Mucosa of gallbladder (tissue), 1 donor: Measurements from ENCODE around the gene TRAK2. TPM values are rescaled to one million over a fixed set of nuclear protein-coding genes. Genes with fewer than 3 reads are reported as not detected.
A peak's percentile ranks its signal among the peaks of the same experiment; 100 is the strongest.
"Not testable (repeated sequence)": the region's sequence is repeated elsewhere in the genome, so short reads cannot be mapped to it uniquely, and the experiment has no call there.

Source experiments
- DNase-seq: peaks from one replicate; pipeline ENCODE4 v3.0.0-alpha.2; 2020; ENCODE audit warnings: low spot score
- total RNA-seq: library from RNA; stranded (reverse); gene quantifications from one replicate; pipeline ENCODE4 v1.2.1, GENCODE V29; 2021
- donor health status: DM: no; HTN: no; CAD: no.

TRAK2 gene
- total RNA-seq, 1 donor from 2014 or later = 63.8 TPM

DNA sequence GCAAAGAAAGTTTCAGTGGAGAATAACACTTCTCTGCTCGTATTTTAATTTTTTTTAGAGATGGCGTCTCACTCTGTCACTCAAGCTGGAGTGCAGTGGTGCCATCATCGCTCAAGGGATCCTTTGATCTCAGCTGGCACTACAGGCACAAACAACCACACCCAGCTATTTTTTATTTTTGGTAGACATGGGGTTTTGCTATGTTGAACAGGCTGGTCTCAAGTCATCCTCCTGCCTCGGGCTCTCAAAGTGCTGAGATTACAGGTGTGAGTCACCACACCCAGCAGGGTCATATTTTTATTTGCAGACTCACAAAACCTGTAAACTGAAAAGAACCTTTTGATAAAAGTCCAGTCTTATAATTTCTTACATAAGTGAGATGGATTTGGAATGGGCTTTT, 2.6 kb downstream of the TRAK2 start:
- no peak for DNase-seq

DNA sequence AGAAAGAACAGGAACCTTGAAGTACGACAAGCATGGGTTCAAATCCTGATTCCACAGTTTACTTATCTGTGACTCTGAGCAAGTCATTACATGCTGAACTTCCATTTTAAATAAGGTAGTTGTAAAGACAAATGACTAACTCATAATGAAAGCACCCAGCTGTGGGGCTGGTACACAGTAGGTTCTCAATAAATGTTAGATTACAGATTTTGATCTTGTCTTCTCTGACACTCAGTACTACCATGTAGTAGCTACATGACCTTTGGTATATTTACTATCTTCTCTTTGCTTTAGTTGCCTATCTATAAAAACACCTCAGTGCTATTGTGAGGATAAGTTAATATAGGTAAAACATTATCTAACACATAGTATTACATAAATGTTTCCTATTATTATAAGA, 3.2 kb downstream of the TRAK2 start:
- no peak for DNase-seq

DNA sequence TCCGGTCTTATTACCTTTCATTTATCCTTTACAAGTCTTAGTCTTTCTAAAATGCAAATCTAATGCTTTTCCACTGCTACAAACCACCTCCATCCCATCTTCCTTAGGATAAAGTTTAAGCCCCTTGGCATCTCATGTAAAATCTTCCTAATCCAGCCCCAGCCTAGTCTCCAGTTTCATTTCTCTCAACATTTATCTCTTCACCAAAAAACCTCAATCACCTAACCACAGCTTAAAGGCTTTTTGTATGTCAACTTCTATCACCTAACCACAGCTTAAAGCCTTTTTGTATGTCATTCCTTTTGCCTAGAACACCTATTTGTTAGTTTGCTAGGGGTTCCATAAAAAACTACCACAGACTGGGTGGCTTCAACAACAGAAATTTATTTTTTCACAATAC, 4.2 kb downstream of the TRAK2 start:
- DNase-seq = no peak

- no peak for DNase-seq
Measured at GRCh38 chr2:201444746-201445465, 6.4 kb downstream of the TRAK2 start.

GRCh38 chr2:201441409-201441808, 9.8 kb downstream of the TRAK2 start:
- no peak for DNase-seq

- DNase-seq = peak; percentile 67
Measured at GRCh38 chr2:201440182-201440581, 11.1 kb downstream of the TRAK2 start.

DNA sequence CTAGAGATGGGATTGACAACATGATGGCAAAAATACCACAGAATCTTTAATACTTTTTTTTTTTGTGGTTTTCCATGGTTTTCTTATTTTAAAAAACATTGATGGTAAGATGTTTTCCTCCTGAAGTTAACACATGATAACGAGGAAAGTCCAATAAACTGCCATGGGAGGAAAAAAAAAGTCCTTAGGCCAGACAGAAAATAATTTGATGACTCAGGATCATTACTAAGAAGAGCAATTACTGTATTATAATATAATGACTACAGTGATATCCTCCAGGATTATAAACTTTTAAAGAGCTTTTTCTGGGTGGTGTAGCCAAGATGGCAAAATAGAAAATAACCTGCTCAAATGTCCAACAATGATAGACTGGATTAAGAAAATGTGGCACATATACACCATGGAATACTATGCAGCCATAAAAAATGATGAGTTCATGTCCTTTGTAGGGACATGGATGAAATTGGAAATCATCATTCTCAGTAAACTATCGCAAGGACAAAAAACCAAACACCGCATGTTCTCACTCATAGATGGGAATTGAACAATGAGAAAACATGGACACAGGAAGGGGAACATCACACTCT, 11.8 kb downstream of the TRAK2 start:
- DNase-seq = not testable (repeated sequence)

- no peak for DNase-seq
Measured at GRCh38 chr2:201436141-201436540, 15.1 kb downstream of the TRAK2 start.

DNA sequence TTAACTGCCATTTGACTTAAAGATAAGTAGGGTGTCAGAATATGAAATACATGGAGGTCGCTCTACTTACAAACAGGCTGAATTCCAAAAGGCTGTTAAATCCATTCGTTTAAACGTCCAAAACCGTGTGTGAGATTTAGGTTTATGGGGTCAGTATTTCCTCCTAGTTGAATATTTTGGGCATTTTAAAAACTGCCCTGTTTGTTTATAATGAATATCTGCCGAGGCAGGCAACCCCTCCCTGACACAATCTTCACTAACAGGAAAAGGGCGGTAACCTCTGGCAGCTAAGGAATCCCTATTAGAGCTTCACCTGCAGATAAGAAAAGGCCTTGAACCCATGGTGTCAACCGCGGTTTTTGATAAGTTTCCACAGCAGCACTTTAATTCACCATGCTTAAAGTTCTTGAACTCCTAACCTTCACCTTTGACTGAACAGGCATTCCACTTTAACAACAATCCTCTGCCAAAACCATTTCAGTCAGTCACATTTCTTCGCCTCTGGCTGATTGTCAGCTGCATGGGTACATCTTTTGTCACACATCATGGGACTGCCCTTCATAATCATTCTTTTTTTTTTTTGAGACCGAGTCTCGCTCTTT, 17.8 kb downstream of the TRAK2 start:
- no peak for DNase-seq

GRCh38 chr2:201432621-201433393, 18.5 kb downstream of the TRAK2 start:
- no peak for DNase-seq

- DNase-seq = no peak
Measured at GRCh38 chr2:201432038-201432620, 19.1 kb downstream of the TRAK2 start.

DNA sequence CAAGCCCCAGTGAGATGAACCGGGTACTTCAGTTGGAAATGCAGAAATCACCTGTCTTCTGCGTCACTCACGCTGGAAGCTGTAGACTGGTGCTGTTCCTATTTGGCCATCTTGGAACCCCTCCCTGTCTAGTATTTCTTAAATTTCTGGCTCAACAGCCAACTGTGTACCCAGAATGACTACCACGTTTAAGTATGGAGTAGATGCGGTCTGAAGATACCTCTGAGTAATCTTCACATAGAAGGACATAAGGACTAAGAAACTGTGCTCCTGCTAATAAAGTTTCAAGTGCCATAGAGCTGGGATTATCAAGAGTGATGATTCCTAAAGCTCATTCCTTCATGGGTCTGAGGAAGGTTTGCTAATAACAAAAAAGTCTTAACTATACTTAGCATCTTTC, 20.4 kb downstream of the TRAK2 start:
- no peak for DNase-seq

GRCh38 chr2:201430322-201430721, 20.9 kb downstream of the TRAK2 start:
- not testable (repeated sequence) for DNase-seq

GRCh38 chr2:201429835-201430234, 21.4 kb downstream of the TRAK2 start:
- DNase-seq = not testable (repeated sequence)

DNA sequence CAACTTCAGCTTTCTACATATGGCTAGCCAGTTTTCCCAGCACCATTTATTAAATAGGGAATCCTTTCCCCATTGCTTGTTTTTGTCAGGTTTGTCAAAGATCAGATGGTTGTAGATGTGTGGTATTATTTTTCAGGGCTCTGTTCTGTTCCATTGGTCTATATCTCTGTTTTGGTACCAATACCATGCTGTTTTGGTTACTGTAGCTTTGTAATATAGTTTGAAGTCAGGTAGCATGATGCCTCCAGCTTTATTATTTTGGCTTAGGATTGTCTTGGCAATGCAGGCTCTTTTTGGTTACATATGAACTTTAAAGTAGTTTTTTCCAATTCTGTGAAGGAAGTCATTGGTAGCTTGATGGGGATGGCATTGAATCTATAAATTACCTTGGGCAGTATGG, 22.9 kb downstream of the TRAK2 start:
- not testable (repeated sequence) for DNase-seq

GRCh38 chr2:201425952-201426351, 25.3 kb downstream of the TRAK2 start:
- no peak for DNase-seq

- DNase-seq = no peak
Measured at GRCh38 chr2:201420442-201421113, 30.7 kb downstream of the TRAK2 start.

- no peak for DNase-seq
Measured at GRCh38 chr2:201419986-201420385, 31.3 kb downstream of the TRAK2 start.

DNA sequence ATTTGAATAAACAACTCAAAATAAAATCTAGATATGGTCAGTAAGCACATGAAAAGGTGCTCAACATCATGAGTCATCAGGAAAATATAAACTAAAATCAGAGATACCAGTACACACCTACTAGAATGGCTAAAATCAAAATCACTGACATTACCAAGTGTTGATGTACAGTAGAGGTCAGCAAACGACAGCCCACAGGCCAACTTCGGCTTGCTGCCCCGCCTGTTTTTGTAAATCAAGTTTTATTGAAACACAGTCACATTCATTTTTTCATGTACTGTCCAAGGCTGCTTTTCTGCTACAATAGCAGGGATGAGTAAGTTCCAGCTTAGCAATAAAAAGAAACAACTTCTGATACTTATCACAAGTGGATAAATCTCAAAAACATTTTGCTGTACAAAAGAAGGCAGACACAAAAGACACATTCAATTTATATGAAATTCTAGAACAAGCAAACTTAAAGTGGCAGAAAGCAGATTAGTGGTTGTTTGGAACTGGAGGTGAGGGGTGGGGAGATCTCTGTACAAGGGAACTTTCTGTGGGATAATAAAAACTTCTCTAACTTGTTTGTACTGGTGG, 32.1 kb downstream of the TRAK2 start:
- DNase-seq = no peak

GRCh38 chr2:201415149-201415548, 36.1 kb downstream of the TRAK2 start:
- no peak for DNase-seq
